PFSK-1 (cell line): Measurements from ENCODE around the gene ATAD1.

Experiments used
- FOXP2 ChIP-seq: optimal IDR thresholded peaks from 2 replicates; pipeline ENCODE3; 2011; ENCODE audit warnings: borderline replicate concordance, control low read depth, inconsistent platforms; ENCODE audit not compliant: insufficient read depth; ENCODE audit errors: extremely low read length, extremely low read depth
- POLR2AphosphoS5 ChIP-seq: IDR thresholded peaks from 2 replicates; pipeline ENCODE4 v1.6.1; 2012; ENCODE audit warnings: low read depth, mild to moderate bottlenecking, control low read depth, low read length, moderate library complexity
- REST ChIP-seq, 2 experiments: IDR thresholded peaks; 2 replicates each; pipeline versions ENCODE4 v1.6.1 to v1.8.0; 2011 to 2012; ENCODE audit warnings: low read depth in 2 of 2, low read length in 2 of 2, control low read depth in 1 of 2, inconsistent platforms in 1 of 2, mild to moderate bottlenecking in 1 of 2, moderate library complexity in 1 of 2; ENCODE audit not compliant: insufficient read depth in 1 of 2
- SIN3A ChIP-seq: IDR thresholded peaks from 2 replicates; pipeline ENCODE4 v1.6.1; 2012; ENCODE audit warnings: mild to moderate bottlenecking, low read length, moderate library complexity, borderline replicate concordance; ENCODE audit not compliant: insufficient read depth
- TAF1 ChIP-seq: IDR thresholded peaks from 2 replicates; pipeline ENCODE4 v1.6.1; 2012; ENCODE audit warnings: low read length, control low read depth, borderline replicate concordance; ENCODE audit not compliant: insufficient read depth

Gene ATAD1

GRCh38 chr10:87759551-87759950 lies 58.5 kb downstream of the ATAD1 start:
- TF ChIP-seq REST (IDR thresholded peaks at IDR 0.05; ENCODE audit: insufficient read depth in 1 of 2, low read depth in 2 of 2, low read length in 2 of 2): no peak

GRCh38 chr10:87757685-87758084 lies 60.3 kb downstream of the ATAD1 start:
- TF ChIP-seq POLR2AphosphoS5 (no peak), FOXP2 (no peak), TAF1 (no peak), REST (IDR thresholded peaks at IDR 0.05; ENCODE audit: insufficient read depth in 1 of 2, low read depth in 2 of 2, low read length in 2 of 2) (no peak), SIN3A (no peak)

- TF ChIP-seq POLR2AphosphoS5 (no peak), FOXP2 (no peak), TAF1 (no peak), SIN3A (no peak), REST (IDR thresholded peaks at IDR 0.05; ENCODE audit: insufficient read depth in 1 of 2, low read depth in 2 of 2, low read length in 2 of 2) (no peak)
These were observed 63.8 kb downstream of the ATAD1 start for GRCh38 chr10:87753995-87754866.

- TF ChIP-seq REST (IDR thresholded peaks at IDR 0.05; ENCODE audit: insufficient read depth in 1 of 2, low read depth in 2 of 2, low read length in 2 of 2): no peak
- TF ChIP-seq SIN3A: no peak
- no peak for TF ChIP-seq POLR2AphosphoS5
- no peak for TF ChIP-seq FOXP2
- TF ChIP-seq TAF1: no peak
These were observed 65.5 kb downstream of the ATAD1 start for GRCh38 chr10:87752566-87752965.

GRCh38 chr10:87751274-87751673 lies 66.8 kb downstream of the ATAD1 start:
- TF ChIP-seq POLR2AphosphoS5: no peak
- TF ChIP-seq SIN3A: no peak
- no peak for TF ChIP-seq FOXP2
- no peak for TF ChIP-seq TAF1
- no peak for TF ChIP-seq REST (IDR thresholded peaks at IDR 0.05; ENCODE audit: insufficient read depth in 1 of 2, low read depth in 2 of 2, low read length in 2 of 2)
